Measurements from ENCODE around the gene PNMA5.
"Not testable (repeated sequence)": the region's sequence is repeated elsewhere in the genome, so short reads cannot be mapped to it uniquely, and the experiment has no call there.

- not testable (repeated sequence) for TF ChIP-seq CTCF (IDR thresholded peaks at IDR 0.05; ENCODE audit: control extremely low read depth in 1 of 3, insufficient read depth in 1 of 3, low read depth in 1 of 3, low read length in 3 of 3); BRCA1 (IDR thresholded peaks at IDR 0.05; ENCODE audit: low read depth, low read length); CHD2 (IDR thresholded peaks at IDR 0.05; ENCODE audit: low read length); JUN (IDR thresholded peaks at IDR 0.05; ENCODE audit: low read depth, low read length); EP300 (IDR thresholded peaks at IDR 0.05; ENCODE audit: borderline replicate concordance in 1 of 2, low read depth in 2 of 2, low read length in 2 of 2); KDM1A (IDR thresholded peaks at IDR 0.05; ENCODE audit: borderline replicate concordance, low read length); RAD21 (IDR thresholded peaks at IDR 0.05 in 1 of 2, conservative IDR thresholded peaks at IDR 0.05 in 1 of 2; ENCODE audit: low read depth in 2 of 2, low read length in 2 of 2); TBP (IDR thresholded peaks at IDR 0.05; ENCODE audit: low read depth, low read length); FOSL1 (IDR thresholded peaks at IDR 0.05; ENCODE audit: insufficient read depth, low read depth, low read length); GABPA (IDR thresholded peaks at IDR 0.05; ENCODE audit: borderline replicate concordance, insufficient read depth, low read length)
Measured at GRCh38 chrX:152985383-152985782, 8.5 kb downstream of the PNMA5 start.
